IPS-NIHi7 (cell line): ENCODE measurements around the gene FLT1.

Source experiments
- DNase-seq: peaks from one replicate; pipeline ENCODE4 v3.0.0; 2012; ENCODE audit warnings: mixed read lengths; ENCODE audit errors: extremely low spot score

FLT1 gene

DNA sequence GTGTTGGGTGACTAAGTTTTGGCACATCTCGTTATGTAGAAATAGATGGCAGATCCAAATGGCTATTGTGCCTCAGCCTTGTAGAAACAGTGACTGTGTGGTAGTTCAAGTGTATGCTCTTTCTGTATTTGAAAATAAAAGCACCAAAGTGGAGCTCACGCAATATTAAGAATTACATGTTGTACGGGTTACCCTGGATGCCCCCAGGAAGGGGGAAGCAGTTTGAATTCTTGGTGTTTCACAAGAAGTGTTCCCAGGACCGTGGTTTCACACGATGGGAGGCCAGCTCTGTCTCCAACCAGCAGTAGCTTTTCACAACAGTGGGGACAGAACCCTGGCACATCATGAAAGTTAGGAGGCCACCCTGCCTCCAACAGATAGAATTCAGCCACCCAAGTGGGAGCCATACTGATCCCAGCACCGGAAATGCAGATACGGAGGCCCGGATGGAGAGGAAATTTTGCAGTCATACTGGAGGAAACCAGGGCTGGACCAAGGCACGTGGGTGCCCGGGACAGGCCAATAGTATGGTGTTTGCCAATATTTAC lies 8.9 kb downstream of the FLT1 start:
- no peak for DNase-seq

DNA sequence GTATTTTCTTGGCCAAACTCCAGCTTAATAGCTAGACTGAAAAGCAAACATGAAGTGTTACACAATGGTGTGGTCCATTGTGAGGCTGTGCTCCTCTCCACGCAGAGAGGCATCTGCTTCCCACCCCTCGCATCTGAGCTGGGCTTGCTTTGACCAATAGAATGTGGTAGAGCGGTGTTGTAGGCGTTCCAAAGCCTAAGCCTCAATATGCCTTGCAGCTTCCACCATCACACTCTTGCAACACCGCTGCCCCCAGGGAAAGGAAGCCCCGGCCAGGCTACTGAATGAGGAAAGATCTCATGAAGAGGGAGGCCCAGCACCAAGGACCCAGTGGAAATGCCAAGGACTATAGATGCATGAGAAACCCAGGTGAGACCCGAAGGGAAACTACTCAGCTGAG lies 9.4 kb downstream of the FLT1 start:
- no peak for DNase-seq

DNA sequence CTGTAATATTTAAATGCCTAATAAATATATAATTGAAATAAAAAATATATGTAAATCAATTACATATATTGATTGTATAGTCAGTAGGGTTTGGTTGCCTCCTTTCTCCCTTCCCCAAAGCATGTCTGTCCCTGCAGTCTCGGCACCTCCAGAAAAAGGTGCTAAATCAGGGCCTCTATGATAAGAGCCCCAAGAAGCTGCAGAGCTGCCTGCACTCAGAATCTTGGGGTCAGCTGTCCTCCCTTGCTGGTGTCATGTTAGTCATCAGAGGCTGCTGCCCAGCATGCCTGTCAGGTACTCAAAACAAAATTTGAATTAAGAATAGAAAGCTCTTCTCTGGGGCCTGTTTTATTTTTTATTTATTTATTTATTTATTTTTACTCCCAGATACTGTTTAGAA lies 9.8 kb downstream of the FLT1 start:
- DNase-seq = no peak

DNA sequence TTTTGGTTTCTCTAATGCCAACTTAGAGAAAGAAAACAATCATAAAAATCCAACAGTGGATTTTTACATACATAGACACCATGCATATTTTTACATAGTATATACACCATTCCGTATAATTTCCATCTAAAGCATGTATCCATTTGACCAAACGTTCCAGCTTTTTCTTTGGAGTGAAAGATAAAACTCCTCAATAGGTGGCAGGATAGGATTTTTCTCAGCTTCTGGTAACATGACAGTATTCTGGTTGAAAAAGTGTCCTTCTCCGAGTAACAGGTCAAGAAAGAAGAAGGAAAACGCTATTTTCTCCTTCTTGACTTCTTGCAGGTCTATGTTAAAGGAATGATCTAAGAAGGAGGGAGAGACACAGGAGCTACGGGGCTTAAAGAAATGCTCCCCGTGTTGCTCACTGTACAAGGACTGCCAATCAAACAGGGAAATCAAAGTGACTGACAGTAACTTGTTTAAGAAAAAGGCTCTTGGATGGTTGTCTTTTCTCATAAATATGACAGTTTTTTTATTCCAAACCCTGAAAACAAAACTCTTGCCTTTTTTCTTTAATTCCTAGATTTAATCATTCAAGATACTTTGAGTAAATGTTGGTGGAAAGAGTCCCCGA lies 11.5 kb downstream of the FLT1 start:
- no peak for DNase-seq

DNA sequence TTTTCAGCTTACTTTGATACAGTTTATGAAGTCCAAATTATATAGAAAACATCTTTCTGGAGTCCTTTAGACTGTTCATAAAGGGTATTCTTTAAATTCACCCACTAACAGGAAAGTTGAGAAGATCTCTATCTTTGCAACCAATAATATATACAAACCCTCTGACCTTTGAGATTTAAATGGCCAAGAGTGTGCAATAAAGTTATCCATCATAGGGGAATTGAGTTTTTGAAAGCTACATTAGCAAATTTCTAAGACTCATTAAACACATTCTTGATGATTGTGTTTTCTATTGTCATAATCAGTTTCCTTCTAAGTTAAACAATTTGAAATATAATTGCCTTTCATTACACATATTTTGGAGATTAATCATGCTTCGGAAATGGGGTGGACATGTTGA lies 15.9 kb downstream of the FLT1 start:
- no peak for DNase-seq

DNA sequence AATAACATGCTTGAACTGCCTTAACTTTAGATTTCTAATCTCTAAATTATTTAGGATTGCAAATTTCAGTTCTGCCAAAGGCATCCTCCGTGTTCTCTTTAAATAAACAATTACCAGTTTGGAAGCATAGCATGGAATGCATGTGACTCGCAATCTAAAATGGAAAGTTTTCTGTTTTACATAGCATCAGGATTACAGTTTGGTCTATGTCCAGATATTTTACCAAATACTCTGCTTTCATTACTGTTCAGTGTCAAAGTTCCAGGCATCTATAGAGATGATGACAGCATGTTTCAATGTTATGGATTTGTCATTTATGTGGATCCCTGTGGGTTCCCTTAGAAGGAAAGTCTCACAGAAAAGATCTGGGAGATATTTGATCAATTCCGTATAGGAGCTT lies 16.8 kb downstream of the FLT1 start:
- DNase-seq = no peak

DNA sequence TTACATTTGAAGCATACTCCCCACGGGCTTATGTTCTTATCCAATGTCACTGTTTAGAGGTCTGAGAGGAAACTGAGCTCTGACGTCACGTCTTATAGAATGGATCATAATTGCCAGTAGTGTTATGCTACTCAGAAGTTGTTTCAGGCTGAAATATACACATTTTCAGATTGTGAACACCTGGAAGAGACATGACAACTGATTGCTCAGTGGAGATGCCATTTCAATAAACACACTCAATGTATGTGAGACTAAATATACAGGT lies 17.3 kb downstream of the FLT1 start:
- DNase-seq = no peak

DNA sequence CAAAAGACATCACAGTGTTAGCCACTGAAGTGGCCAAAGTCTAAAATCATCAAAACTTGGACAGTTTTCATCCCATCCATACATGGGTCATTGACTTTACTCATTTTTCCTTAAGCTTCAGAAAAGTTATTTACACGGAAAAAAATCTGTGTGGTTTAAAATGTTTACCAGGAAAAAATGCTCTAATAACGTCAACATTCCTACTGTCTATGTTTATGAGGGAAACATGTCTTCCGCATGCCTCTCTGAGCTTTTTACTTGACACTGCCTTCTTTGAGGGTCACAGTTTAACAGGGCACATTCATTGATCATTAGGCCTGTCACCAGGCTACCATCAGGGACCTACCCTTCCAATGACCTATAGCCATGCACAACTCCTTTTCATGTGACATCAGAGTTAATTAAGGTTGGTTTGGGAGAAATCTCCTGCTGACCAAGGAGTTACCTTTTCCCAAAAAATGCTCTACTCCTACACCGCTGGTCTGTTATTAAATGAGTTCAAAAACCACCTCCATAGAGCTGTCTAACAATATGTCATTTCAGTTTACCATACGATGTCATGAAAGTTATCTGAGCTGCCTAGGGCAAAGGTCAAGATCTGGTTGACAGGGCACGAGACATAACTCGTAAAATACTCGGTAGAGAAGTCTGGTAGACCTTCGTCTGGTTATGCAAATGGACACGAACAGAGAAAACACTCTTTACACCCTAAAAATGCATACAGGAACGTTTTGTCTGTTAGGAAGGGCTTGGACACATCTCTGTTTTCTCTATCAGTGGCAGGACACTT lies 17.8 kb downstream of the FLT1 start:
- DNase-seq = no peak

DNA sequence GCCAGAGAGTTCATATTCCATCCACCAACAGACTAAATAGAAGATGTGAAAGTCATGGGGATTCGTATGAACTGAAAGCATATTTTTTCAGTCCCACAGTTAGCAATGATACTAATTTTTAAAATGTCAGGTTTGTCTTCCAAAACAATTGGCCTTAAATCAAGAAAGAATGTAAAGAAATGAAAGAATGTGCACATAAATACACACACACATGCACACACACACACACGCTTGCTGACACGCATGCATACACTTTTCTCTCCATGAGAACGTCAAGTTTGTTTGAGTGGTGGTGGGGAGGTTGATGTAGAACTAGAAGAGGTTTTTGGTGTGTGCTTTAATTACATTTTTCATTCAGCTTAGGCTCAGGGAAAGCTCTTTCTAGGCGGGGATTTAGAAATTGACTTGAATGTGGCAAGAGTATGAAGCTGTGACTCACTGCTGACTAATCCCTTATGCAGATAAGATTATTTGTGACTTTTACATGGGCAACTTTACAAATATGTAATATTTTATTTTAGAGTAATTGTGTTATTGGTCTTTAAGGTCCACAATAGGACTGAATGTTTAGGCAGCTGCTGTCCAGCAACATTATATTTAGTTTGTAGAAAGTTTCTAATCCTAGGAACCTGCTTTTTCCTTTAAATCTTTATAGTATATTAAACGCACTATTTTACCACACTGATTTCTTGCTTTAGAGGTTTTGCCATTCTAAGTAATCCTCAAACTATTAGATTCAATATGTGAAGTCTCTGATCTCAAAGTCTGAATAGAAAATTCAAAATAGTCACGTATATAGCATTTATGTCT lies 18.8 kb downstream of the FLT1 start:
- DNase-seq = no peak

DNA sequence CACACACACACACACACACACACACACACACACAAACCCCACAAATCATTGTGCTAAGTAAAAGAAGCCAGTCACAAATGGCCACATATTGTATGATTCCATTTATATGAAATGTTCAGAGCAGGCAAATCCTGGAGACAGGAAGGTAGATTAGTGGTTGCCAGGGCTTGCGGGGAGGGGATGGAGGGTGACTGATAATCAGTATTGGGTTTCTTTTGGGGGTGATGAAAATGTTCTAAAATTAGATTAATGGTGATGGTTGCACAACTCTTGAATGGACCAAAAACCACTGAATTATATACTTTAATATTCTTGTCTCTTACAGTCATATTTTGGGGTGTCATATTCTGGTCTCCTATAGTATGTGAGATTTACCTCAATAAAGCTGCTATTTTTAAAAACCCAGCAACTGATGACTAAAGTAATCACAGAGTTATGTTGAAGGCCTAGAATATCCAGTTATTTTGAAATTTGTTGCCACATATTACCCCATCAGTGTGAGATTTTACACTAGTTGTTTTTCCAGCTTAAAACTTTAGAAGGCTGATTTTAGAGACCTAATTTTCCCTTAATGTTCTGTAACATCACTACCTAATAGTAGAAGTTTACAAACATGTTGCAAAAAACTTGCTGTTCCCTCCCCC lies 20.3 kb downstream of the FLT1 start:
- DNase-seq = no peak

DNA sequence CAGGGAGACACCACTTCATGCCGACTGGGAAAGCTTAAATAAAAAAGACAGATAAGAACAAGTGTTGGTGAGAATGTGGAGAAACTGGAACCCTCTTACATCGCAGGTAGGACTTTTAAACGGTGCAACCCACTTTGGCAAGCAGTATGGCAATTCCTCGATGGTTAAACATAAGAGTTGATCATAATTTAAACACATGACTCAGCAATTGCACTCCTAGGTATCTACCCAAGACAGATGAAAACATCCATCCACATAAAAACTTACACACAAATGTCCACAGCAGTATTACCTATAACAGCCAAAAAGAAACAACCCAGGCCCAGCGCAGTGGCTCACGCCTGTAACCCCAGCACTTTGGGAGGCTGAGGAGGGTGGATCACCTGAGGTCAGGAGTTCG lies 21.9 kb downstream of the FLT1 start:
- DNase-seq = no peak

DNA sequence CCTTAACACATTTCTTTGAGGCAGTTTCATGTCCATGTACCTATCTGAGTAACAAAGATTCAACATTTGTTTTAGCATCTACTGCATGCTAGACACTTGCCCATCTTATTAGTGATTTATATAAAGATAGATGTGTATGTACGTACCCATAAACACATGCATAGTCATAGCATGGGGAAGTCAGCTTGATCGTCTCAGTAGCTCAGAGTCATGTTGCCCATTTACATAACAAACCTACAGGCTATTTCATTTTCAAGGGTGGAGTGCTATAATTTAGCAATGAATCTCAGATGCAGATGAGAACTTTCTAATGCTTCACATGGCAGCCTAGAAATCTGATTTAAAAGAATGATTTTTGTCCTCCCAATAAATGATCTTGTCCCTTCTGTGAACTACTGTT lies 23.5 kb downstream of the FLT1 start:
- DNase-seq = no peak

DNA sequence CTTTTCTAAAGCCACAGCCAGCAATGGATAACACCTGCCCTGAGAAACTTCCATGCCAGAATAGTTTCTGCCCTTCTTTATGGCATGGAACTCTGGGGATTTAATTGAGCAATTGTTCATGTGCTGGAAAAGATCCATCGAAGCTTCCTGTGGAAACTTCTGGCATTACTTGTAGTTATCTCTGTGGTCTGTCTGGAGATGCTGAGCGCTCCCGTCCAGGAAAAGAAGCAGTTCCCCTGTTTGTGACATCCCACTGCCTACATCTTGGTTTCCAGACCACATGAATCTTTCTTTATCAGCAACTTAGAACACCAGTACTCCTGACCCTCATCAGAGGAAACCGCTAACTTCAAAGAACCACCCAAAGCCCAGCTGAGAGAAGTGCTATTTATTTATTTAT lies 24.6 kb downstream of the FLT1 start:
- no peak for DNase-seq

DNA sequence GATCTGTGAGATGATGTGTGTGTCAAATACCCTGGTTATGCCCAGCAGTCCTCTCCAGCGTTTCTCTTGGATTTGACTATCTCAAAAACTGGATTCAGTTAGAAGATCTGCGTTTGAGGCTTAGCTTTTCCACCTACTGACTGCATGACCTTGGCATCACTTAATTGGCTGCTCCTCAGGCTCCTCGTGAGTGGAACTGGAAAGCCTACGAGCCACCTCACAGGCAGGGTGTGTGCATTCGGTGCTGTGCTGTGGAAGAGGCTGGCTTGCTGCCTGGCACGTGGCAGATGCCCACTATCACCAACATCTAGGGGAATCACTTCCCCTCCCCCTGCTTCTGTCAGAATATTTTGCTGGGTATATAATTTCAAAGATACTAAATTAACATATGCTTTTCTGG lies 25.6 kb downstream of the FLT1 start:
- no peak for DNase-seq

DNA sequence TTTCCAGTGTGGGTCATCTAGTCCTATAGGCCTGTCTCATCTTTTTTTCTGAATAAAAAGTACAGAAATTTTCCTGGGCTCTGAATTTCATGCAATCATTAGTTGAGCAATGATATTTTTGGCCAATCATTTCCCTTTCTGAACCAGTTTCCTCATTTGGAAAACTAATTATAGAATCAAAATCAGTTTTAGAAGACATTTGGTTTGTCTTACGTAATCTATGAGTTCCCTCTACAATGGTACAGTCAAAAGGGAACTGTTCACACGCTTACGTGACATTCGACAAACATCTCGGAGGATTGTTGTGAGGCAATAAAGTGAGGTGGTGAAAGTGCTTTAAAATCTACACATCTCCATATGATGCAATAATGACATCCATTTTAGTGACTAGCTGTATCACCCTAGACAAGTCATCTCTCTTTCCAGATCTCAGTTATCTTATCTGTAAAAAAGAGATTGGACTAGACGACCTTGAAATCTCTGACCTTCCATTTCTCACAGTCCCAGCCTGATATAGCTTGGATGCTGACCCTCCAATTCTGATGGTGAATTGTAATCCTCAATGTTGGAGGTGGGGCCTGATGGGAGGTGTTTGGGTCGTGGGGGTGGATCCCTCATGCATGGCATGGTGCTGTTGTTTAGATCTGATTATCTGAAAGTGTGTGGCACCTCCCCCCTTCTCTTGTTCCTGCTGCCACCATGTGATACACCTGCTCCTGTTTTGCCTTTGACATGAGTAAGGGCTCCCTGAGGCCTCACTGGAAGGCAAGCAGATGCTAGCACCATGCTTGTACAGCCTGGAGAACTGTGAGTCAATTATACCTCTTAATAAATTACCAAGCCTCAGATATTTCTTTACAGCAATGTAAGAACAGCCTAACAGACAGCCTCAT lies 26.7 kb downstream of the FLT1 start:
- no peak for DNase-seq

DNA sequence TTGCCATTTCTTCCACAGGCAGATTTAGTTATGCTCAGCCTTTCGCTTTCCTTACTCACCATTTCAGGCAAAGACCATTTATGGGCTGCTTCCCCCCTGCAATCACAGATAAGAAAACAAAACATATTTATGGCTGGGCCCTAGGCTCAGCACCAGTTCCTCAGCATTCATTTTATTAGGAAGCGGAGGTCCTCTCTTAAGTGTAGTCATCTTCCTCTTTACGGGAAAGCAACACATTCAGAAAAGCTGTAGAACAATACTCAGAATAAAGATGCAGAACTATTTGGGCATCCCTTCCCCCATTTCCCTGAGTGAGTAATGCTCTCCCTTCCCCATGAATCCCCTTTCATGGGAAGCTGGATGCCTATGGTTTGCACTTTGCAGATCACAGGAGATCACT lies 27.9 kb downstream of the FLT1 start:
- no peak for DNase-seq

DNA sequence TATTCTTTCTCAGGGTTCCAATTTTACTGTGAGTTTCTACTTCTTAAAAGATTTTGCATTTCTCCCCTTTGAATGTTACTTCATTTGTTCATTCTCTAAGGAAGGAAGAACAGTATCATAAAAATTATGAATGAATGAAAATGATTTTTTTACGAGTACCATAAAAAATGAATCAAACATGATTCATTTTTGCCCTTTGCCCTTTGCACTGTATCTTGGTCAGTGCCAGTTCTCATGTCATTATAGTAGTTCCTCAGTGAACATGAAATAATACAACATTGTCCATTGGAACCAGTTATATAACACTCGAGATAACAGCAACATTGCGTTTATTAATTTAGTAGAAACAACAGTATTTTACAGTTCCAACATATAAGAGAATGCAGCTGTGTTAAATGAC lies 28.8 kb downstream of the FLT1 start:
- no peak for DNase-seq

DNA sequence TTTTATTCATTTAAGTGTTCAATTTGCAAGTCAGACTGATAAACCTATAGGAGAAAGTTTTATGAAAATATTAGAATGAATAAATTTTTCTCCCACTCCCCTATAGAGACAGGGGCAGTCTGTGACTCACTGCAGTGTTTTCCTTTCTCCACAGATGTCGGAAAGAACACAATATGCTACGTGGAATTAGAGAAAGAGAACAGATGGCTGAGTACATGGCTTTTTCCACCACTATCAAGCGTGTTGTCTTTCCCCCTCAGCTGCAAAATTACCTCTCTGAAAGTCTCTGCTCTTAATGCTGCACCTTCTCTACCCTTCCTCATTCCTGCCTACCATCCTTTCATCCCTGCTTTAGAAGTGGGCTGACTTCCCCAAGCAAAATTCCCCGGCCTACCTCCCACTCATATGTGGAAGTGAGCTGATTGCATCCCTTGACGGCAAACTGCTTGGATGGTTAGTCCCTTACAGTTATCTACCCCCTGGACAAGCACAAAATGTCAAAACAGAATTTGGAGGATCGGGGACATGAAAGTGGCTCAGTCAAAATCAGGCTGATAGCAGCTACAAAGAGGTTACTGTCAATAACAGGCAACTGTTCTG lies 30.0 kb downstream of the FLT1 start:
- no peak for DNase-seq

DNA sequence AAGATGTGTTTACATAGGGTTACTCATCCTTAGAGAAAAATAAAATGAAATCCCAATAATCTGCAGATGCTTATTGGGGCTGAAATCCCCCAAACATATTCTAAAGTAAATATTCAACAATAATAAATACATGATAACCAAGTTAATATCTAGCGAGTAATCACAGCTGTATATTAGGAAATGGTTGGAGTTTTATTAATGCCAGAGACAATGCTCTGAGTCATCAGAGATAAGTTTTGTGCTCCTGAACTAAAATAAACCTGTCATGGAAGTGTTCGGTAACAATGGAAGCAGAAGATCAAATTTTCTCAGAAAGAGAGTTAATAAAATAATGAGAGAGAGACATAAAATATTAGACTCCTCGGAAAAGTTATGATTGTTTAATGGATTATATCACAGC lies 31.4 kb downstream of the FLT1 start:
- DNase-seq = no peak

DNA sequence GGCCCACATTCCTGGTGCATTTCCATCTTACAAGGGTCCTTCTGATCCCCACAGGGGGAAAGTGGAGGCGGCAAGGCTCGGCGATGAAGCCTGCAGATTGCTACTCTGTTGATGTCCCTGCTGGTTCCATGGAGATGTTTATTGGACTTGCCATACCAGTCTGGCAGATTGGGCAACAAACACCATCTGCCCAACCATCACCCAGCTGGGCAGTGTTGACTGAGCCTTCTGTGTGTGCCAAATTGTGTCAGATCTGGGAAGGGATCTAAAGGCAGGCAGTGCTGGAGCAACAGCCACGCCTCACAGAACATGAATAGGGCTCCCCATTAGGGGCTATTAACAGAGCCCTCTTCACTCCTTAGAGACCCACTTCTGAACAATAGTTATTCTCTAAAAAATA lies 35.0 kb downstream of the FLT1 start:
- DNase-seq = no peak

DNA sequence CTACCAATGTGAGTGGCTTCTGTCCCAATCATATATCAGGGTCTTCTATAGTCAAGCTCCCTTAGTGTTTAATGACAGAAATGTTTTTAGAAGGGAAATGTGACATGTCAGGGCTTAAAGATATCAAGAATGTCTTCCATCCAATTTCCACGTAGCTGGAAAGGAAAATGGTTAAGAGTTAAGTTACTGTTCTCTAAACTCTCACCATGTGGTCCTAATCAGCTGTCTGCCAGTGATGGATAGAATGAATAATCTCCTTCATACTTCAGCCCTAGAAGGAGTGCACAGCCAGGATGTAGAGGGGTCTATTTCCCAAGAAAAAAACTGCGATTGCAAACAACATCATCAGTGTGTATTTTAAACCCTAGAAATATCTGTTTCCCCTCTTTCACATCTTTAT lies 36.3 kb downstream of the FLT1 start:
- DNase-seq = no peak
